HG03095 (cell line): ENCODE measurements around the gene PKP1.

Source experiments
- ATAC-seq: cut with Tn5 transposase; IDR thresholded peaks from one replicate; pipeline ENCODE4 v1.9.1; 2021; ENCODE audit warnings: moderate library complexity; ENCODE audit not compliant: unreplicated experiment

PKP1 gene

DNA sequence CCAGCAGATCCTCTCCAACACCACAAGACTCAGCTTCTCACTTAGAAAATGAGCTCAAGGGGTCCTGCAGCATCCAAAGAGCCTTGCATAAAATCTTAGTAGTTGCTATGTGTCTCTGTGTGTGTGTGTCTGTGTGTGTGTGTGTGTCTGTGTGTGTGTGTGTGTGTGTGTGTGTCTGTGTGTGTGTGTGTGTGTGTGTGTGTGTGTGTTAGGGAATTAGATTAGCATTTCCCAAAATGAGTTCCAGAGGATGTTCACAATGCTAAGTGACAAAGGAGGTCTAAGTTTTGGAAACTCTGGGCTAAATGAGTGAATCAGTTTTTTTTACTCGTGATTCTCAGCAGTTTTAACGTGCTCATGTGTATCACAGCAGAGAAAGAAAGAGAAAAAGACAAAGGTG is 63.7 kb downstream of the PKP1 start:
- no peak for ATAC-seq

DNA sequence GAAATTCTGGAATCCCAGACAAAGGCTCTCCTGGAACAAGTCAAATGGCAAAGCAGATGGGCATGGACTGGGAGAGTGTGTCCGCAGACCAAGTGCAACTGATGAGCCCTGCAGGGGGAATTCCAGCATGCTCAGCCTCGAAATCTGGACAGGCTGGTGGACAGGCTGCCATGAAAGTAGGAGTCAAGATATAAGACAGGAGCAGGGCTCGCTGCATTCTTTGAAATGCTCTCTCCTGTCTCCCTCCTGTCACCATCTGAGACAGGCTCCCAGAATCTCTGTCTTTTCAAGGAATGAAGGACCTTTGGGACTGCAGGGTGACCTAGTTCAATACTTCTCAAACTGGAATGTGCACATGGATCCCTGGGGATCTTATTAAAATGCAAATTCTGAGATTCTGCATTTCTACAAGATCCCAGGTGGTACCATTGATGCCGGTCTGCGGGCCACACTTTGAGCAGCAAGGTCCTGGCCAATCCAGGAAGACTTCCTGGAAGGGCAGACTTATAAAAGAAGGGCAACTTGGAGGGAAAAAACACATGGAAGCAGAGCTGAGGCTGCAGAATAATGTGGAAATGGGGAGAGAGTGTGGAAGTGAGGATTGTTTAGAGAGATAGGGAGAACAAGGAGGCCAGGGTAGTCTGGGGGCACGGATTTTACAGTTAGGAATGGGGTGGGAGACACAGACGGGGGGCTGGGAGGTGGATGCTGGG is 64.3 kb downstream of the PKP1 start:
- no peak for ATAC-seq

DNA sequence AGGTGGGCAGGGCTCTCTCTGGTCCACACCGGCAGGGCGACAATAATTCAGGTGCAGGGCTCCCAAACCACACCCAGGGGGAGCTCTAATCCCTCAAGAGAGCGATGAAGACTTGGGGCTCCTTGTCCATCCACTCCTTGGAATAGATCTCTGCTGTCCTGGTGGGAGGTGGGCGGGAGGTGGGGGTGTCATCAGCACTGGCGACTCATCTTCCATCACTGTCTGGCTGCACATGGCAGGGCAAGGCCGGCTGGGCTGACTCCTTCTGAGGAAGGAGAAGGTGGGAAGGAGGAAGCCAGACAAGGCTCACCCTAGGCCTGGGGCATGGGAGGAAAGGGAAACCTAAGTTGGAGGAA is 64.9 kb downstream of the PKP1 start:
- ATAC-seq, result no peak

GRCh38 chr1:201349092-201349491 is 65.8 kb downstream of the PKP1 start:
- no peak for ATAC-seq

DNA sequence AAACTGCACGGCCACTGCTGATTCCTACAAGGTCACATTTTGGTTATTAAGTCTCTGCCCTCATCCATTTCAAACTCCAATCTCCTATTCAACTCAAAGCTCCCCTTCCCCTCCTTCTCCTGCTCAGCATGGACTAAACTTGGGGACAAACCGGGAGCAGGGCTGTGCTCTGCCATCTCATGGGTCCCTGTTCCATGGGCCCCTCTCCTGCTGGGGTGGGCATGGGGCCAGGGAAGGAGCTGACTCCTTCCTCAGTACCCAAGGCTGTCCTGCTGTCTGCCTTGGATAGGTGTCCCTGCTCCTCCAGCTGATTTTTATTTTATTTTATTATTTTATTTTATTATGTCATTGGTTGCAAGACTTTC is 67.0 kb downstream of the PKP1 start:
- ATAC-seq, result no peak

DNA sequence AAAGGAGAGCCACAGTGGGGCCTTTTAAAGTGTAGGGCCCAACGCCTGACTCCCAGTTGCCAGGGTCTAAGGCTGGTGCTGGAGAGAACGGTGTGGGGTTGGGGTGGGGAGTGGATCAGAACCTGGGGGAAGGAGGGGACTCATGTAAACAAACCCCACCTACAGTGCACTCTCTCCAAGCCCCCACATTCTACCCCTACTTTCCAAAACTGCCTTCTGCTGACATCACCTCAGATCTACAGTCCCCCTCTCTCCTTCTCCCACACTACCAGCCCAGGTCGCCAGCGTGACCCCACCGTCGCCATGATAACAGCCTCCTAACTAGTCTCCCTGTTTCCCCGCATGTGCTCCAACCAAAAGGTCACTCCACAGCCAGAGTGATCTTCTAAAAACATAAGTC is 67.6 kb downstream of the PKP1 start:
- ATAC-seq, result no peak

DNA sequence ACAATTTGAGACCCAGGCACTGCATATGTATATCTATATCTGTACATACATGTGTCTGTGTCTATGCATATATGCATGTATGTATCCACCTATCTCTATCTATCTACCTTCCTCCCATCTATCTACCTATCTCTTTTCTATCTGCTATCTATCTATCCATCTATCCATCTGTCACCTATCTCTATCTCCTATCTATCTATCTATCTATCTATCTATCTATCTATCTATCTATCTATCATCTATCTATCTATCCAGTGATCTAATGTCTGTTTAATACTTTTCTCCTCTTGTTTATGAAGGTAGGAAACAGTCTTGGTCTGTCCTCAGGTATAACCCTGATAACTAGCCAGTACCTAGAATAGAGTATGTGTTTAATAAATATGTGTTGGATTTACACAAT is 68.3 kb downstream of the PKP1 start:
- ATAC-seq, result no peak

DNA sequence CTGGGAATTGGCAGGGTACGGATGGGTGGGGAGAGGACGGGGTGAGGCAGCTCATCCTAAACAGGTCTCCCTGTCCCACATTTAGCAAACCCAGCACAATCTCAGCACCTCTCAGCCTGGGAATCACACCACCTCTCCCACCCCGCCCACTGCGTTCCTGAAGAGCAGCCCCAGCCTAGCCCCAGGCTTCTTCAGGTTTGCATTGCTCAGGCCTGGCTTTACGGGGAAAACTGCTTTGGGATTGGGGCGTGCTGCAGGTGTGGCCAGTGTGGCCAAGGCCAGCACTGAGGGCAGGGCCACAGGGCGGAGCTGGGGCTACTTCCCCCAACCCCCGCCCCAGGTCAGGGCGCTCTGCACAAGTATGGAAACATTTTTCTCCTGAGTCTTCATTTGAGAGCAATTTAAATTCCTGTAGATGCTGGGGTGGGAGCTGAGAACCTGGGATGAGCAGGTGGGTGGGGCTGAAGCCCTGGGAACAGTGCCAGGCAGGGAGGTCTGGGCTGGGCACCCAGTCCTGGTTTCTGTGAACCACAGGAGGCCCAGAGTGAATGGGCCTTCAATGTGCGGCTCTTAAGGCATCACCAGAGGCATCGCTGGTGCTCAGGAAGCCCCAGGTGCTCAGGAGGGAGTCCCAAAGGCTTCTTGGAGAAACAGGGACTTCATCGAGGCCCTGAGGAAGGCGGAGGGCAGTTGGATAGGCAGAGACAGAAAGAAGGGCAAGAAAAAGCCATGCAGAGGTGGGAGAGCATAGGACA is 70.1 kb downstream of the PKP1 start:
- ATAC-seq, result no peak

DNA sequence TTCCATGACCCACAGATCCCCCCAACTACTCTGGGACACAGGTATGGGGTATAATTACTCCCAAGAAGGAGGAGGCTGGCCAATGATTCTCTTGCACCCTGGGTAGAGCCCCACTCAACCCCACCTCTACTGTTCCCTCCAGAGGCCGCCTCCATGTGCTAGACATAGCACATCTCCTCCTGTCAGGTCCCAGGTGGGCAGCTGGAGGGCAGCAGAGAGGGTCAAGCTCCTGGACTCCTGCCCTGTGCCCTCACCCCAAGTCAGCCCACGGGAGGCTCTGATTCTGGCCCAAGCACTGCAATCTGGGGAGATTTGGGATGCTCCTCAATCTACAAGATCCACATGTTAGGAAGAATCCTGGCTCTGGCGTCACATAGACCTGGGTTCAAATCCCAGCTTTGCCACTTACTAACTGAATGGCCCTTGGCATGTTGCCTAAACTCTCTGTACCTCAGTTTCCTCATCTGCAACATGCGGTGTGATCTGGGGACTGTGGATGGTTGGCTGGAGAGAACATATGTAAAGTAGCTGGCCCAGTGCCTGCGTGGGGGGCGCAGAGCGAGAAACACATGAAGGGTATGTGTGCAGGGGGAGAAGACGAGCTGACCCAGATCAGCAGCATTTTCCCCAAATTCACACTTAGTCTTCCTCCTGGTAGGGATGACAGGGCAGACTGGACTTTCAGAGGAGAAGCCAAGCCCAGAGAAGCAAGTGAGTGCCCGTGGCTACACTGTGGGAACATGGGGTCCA is 71.0 kb downstream of the PKP1 start:
- ATAC-seq, result no peak

- ATAC-seq, result no peak
Measured at GRCh38 chr1:201354901-201355295, 71.6 kb downstream of the PKP1 start.

DNA sequence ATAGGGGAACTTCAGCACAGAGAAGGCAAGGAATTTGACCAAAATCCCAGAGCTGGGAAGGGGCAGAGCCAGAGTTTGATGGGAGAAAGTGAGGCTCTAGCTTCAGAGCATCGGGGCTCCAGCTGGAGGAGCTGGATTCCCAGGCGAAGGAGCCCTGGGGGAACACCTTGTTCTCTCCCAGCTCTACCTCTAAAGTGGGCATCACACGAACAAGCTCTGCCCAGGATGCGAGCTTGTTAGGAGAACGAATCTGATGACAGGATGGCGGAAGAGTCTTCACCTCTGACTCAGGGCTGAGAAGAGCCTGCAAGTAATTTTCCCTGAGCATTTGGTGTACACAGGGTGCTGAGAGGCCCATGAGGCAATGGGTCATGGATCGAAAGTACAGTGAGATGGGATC is 72.2 kb downstream of the PKP1 start:
- no peak for ATAC-seq

DNA sequence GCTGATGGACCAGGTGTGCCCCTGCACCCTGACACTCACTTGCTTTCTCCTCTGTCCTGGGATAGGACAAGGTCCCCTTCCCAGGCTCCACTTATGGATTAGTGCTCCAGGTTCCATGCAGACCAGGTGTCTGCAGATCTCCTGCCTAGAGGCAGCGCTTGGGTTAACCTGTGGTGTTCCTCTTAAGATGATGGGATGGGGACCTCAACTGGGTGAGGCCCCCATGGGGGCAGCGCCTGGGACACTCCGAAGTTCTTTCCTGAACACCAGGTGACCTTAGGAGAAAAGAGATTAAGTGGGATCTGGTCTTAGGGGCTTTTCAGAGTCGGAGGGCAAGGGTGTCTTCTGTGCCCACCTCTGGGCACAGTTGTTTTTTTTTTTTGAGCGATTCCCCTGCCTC is 72.9 kb downstream of the PKP1 start:
- no peak for ATAC-seq

- ATAC-seq, result no peak
Measured at GRCh38 chr1:201356701-201357100, 73.4 kb downstream of the PKP1 start.

GRCh38 chr1:201357211-201357610 is 73.9 kb downstream of the PKP1 start:
- ATAC-seq, result no peak

GRCh38 chr1:201357636-201358348 is 74.5 kb downstream of the PKP1 start:
- no peak for ATAC-seq

DNA sequence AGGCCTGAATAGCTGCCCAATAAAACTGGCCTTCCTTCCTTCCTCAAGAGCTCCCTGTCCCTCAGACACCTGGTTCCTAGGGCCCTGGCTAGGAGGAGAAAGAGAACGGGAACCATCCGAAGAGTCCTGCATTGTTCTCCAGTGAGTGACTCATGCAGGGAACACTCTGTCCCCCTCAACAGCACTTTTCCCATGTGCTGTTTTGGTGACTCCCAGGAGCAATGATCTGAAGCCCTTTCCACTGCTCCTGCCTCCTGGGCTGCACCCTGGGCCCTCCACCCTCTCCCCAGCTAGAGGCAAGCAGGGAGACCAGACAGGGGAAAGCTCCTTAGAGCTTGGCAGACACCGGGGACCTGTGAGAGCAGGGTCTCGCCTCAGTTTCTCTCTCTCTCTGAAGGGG is 75.3 kb downstream of the PKP1 start:
- no peak for ATAC-seq

DNA sequence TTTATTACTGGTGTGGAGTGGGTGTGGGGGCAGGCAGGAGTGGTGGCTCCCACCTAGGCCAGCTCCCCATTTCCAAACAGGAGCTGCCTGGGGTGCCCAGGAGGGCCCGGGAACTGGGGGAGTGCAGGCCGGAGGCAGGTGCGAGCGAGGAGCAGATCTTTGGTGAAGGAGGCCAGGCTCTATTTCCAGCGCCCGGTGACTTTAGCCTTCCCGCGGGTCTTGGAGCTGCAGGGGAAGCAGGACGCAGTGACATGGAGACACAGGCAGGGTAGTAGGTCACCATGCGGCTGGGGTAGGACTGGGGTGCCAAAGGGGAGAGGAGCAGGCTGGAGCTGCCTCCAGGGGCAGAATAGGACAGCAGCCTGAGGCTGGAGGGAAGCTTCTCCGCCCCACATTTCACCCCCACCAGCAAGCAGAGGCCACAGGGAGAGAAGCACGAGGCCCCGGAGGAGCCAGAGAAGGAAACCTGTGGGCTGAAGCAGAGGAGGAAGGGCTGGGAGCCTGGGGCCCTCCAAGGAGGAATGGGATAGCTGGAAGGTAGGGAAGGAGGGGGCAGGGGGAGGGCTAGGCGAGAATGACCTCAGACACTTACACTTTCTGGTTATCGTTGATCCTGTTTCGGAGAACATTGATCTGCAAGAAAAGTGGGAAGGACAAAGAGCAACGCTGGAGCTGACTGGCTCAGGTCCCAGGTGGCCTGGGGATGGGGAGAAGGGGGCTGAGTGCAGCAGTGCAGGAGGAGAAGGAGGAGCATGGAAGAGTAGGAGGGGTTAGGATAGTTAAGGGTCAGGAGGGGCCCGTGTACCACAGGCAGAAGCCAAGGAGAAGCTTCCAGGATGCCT is 75.9 kb downstream of the PKP1 start:
- ATAC-seq, result no peak

DNA sequence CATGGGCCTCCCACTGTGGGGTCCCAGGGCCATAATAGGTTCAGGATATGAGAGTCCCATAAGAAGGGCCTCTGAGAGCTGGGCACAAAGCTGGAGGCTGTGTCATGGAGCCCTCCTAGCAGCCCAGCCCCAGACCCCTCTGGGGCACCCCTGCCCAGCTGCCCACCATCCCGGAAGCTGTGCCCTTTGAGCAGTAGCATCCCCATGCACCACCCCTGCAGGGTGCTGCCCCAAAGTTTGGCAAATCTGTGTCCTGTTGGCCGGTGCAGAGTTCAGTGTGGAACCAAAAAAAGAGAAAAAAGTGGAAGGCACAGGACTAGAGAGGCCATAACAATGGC is 76.5 kb downstream of the PKP1 start:
- no peak for ATAC-seq

GRCh38 chr1:201360486-201360885 is 77.2 kb downstream of the PKP1 start:
- ATAC-seq, result no peak

GRCh38 chr1:201360901-201361651 is 77.8 kb downstream of the PKP1 start:
- no peak for ATAC-seq
